Endothelial cell of umbilical vein (primary cell): ENCODE results near the gene SBF1. TPM values are rescaled to one million over a fixed set of nuclear protein-coding genes. Genes with fewer than 3 reads are reported as not detected.

Experiments used
- BruUV-seq: library from RNA; stranded (reverse); fragments of 400-500 nt; replicated peaks from 2 replicates; lab custom pipeline; 2021; lab: Mats Ljungman, UMichigan
- CTCF ChIA-PET: fragments of 300-600, 350-600 bp; sonication (Branson Sonifier 250); formaldehyde crosslinking; loops from one replicate; lab custom pipeline; 2021; ENCODE audit warnings: antibody characterized with exemption, inconsistent platforms; lab: Charles Lee
- POLR2A ChIA-PET: fragments of 300-600, 350-600 bp; sonication (Branson Sonifier 250); formaldehyde crosslinking; loops from one replicate; lab custom pipeline; 2021; ENCODE audit warnings: antibody characterized with exemption, inconsistent platforms; lab: Charles Lee
- DNase-seq: peaks from one replicate; pipeline ENCODE4 v3.0.0-alpha.2; 2011; ENCODE audit warnings: low read depth, low spot score
- FAIRE-seq: peaks from 2 replicates; lab custom pipeline; 2011; peaks lifted over from hg19 to GRCh38; lab: Jason Lieb, UNC
- H2AFZ ChIP-seq: 2 replicates; pipeline ENCODE4 v1.6.0; 2012; ENCODE audit warnings: low read depth, low read length, control low read depth, inconsistent platforms
- H3K27ac ChIP-seq: 2 replicates; pipeline ENCODE4 v1.5.1; 2011; ENCODE audit warnings: low read depth, mild to moderate bottlenecking, control low read depth, low read length, moderate library complexity; ENCODE audit not compliant: insufficient read depth
- H3K27me3 ChIP-seq, 2 experiments: 2 replicates each; pipeline versions ENCODE4 v1.6.0 to v1.6.1; 2011; ENCODE audit warnings: low read length in 2 of 2, mixed read lengths in 1 of 2; ENCODE audit not compliant: control insufficient read depth in 2 of 2, insufficient read depth in 2 of 2
- H3K36me3 ChIP-seq, 2 experiments: 2 replicates in 1 of 2; 3 replicates in 1 of 2; pipeline ENCODE4 v1.5.1; 2011; ENCODE audit warnings: low read length in 2 of 2, mild to moderate bottlenecking in 1 of 2, moderate library complexity in 1 of 2; ENCODE audit not compliant: control insufficient read depth in 2 of 2, insufficient read depth in 2 of 2; ENCODE audit errors: extremely low read depth in 1 of 2
- H3K4me1 ChIP-seq: 3 replicates; pipeline ENCODE4 v1.5.1; 2011; ENCODE audit warnings: mild to moderate bottlenecking, low read length; ENCODE audit not compliant: control insufficient read depth, insufficient read depth; ENCODE audit errors: extremely low read depth
- H3K4me2 ChIP-seq: 2 replicates; pipeline ENCODE4 v1.6.1; 2011; ENCODE audit warnings: low read length, control low read depth, mixed read lengths; ENCODE audit not compliant: insufficient read depth
- H3K4me3 ChIP-seq, 3 experiments: fragments of 200-600 bp in 1 of 3; sonication (generic), shearing (Covaris generic) in 1 of 3; replicated peaks in 1 of 3; 2 replicates each; pipeline ENCODE4 v1.5.1; 2011 to 2016; ENCODE audit warnings: control low read depth in 3 of 3, low read length in 3 of 3, mild to moderate bottlenecking in 2 of 3, inconsistent platforms in 1 of 3, low read depth in 1 of 3, moderate library complexity in 1 of 3; ENCODE audit not compliant: insufficient read depth in 1 of 3
- H3K79me2 ChIP-seq: 2 replicates; pipeline ENCODE4 v1.6.0; 2012; ENCODE audit warnings: low read length, inconsistent platforms; ENCODE audit not compliant: control insufficient read depth, insufficient read depth
- H3K9ac ChIP-seq: replicated peaks from 2 replicates; pipeline ENCODE3; 2011; ENCODE audit warnings: low read length, control low read depth; ENCODE audit not compliant: insufficient read depth; ENCODE audit errors: extremely low read depth
- H3K9me1 ChIP-seq: replicated peaks from 3 replicates; pipeline ENCODE4 v1.6.0; 2011; ENCODE audit warnings: mild to moderate bottlenecking, low read length; ENCODE audit not compliant: control insufficient read depth, insufficient read depth; ENCODE audit errors: extremely low read depth
- H3K9me3 ChIP-seq: replicated peaks from 2 replicates; pipeline ENCODE4 v1.5.1; 2012; ENCODE audit warnings: low read length, inconsistent platforms; ENCODE audit not compliant: control insufficient read depth, insufficient read depth
- H4K20me1 ChIP-seq: replicated peaks from 2 replicates; pipeline ENCODE3; 2011; ENCODE audit warnings: mild to moderate bottlenecking, low read length; ENCODE audit not compliant: control insufficient read depth, insufficient read depth; ENCODE audit errors: extremely low read depth
- FOS ChIP-seq: IDR thresholded peaks from 2 replicates; pipeline ENCODE4 v1.6.1; 2011; ENCODE audit warnings: mild to moderate bottlenecking, low read length, moderate library complexity, borderline replicate concordance; ENCODE audit not compliant: insufficient read depth
- JUN ChIP-seq: IDR thresholded peaks from 2 replicates; pipeline ENCODE4 v1.6.1; 2011; ENCODE audit warnings: borderline replicate concordance, low read depth; ENCODE audit not compliant: insufficient read length, insufficient read depth
- MAX ChIP-seq: IDR thresholded peaks from 2 replicates; pipeline ENCODE4 v1.6.1; 2011; ENCODE audit not compliant: insufficient read depth, insufficient read length
- MYC ChIP-seq: IDR thresholded peaks from one replicate; pipeline ENCODE4 v1.6.1; 2011; ENCODE audit warnings: mild to moderate bottlenecking, low read depth, low read length
- POLR2AphosphoS5 ChIP-seq: IDR thresholded peaks from 2 replicates; pipeline ENCODE4 v1.6.1; 2012; ENCODE audit warnings: low read depth, mild to moderate bottlenecking, control low read depth, low read length, moderate library complexity; ENCODE audit not compliant: insufficient read depth
- dilution Hi-C: fragments of 300-500 bp; cut with MboI; formaldehyde crosslinking; loops from one replicate; pipeline ENCODE4 v1.15.0; 2019; ENCODE audit warnings: low sequenced_read_pairs; ENCODE audit not compliant: extremely low pct_ligation_motif_present
- intact Hi-C: fragments of 100-400 bp; cut with micrococcal nuclease; formaldehyde crosslinking; loops from one replicate; pipeline ENCODE4 v1.10.0; 2022
- polyA plus RNA-seq, 4 experiments: library from polyadenylated mRNA; depleted of rRNA in 3 of 4; stranded (reverse) in 3 of 4; unstranded in 1 of 4; fragments of >200 nt; gene quantifications; 2 replicates each; pipeline versions ENCODE4 v1.2.1 to v1.2.3, GENCODE V29; 2011 to 2012; ENCODE audit warnings: missing spikeins in 1 of 4
- total RNA-seq: library from RNA; stranded (reverse); gene quantifications from 2 replicates; pipeline ENCODE4 v1.2.3, GENCODE V29; 2021

The SBF1 gene
- total and polyA plus RNA-seq, 2 donors (not counting 3 experiments of a cell fraction or from before 2014, with no cell fraction given) = 36.3 to 68.6 TPM

- Histone ChIP-seq H2AFZ (no peak within 1 kb of the TSS), H3K79me2 (no peaks in the 10 kb centered on the region), H4K20me1 (no peaks in the 10 kb centered on the region), H3K9me1 (no peaks in the 10 kb centered on the region), H3K4me1 (no peaks in the 10 kb centered on the region), H3K27ac (no peak within 1 kb of the TSS), H3K9me3 (no peaks in the 10 kb centered on the region), H3K4me2 (no peak within 1 kb of the TSS), H3K4me3 (no peak within 1 kb of the TSS), H3K9ac (no peak within 1 kb of the TSS), H3K36me3 (no peaks in the 10 kb centered on the region), H3K27me3 (peaks cover 0 to 6% of the 10 kb centered on the region in 2 experiments)
- ChIA-PET CTCF (interaction anchor here (0.7 to 1.2 kb wide), 2 partner anchors 11 to 77 kb away, joined by 3 read pairs; no protein-coding TSS in a partner anchor), POLR2A (no interaction called here)
- no peak for FAIRE-seq
- intact Hi-C loops (no loop called here), dilution Hi-C loops (no loop called here)
- BruUV-seq = no TSS peak
- DNase-seq = no peak
- TF ChIP-seq POLR2AphosphoS5 = no peak
- no peak for TF ChIP-seq JUN
- TF ChIP-seq MAX = no peak
- no peak for TF ChIP-seq FOS
- TF ChIP-seq MYC = no peak
These were observed 11.9 kb upstream of the SBF1 start, which contains the start of gene MIOX for GRCh38 chr22:50486561-50487289. TSS of gene MIOX (plus strand) at chr22:50486859. CDS start at chr22:50486898, 39 bp downstream.
